HG03520 (cell line): ENCODE data around the gene RELN.

Source experiments
- ATAC-seq: cut with Tn5 transposase; IDR thresholded peaks from one replicate; pipeline ENCODE4 v1.9.1; 2021; ENCODE audit warnings: mild to moderate bottlenecking, moderate library complexity; ENCODE audit not compliant: unreplicated experiment

The RELN gene

GRCh38 chr7:103651593-103652377 lies 337.7 kb downstream of the RELN start:
- no peak for ATAC-seq

- ATAC-seq, result no peak
Measured at GRCh38 chr7:103649052-103649451, 340.4 kb downstream of the RELN start.

- ATAC-seq, result no peak
Measured at GRCh38 chr7:103648135-103648534, 341.3 kb downstream of the RELN start.

- ATAC-seq, result no peak
Measured at GRCh38 chr7:103644319-103644718, 345.1 kb downstream of the RELN start.

GRCh38 chr7:103640031-103640779 lies 349.3 kb downstream of the RELN start:
- ATAC-seq, result no peak

- ATAC-seq, result no peak
Measured at GRCh38 chr7:103637726-103638125, 351.7 kb downstream of the RELN start.

- no peak for ATAC-seq
Measured at GRCh38 chr7:103637094-103637493, 352.4 kb downstream of the RELN start.

- ATAC-seq, result no peak
Measured at GRCh38 chr7:103636153-103636552, 353.3 kb downstream of the RELN start.

- no peak for ATAC-seq
Measured at GRCh38 chr7:103632972-103633371, 356.5 kb downstream of the RELN start.

- no peak for ATAC-seq
Measured at GRCh38 chr7:103632005-103632639, 357.3 kb downstream of the RELN start.

- no peak for ATAC-seq
Measured at GRCh38 chr7:103630318-103630717, 359.1 kb downstream of the RELN start.

GRCh38 chr7:103628742-103629141 lies 360.7 kb downstream of the RELN start:
- no peak for ATAC-seq

- no peak for ATAC-seq
Measured at GRCh38 chr7:103626776-103627175, 362.7 kb downstream of the RELN start.

GRCh38 chr7:103622274-103622673 lies 367.2 kb downstream of the RELN start:
- no peak for ATAC-seq

- ATAC-seq, result no peak
Measured at GRCh38 chr7:103613655-103614642, 375.5 kb downstream of the RELN start.

- ATAC-seq, result no peak
Measured at GRCh38 chr7:103609778-103610177, 379.7 kb downstream of the RELN start.

GRCh38 chr7:103605640-103606039 lies 383.8 kb downstream of the RELN start:
- ATAC-seq, result no peak

GRCh38 chr7:103598326-103598905 lies 391.0 kb downstream of the RELN start:
- no peak for ATAC-seq

GRCh38 chr7:103597606-103598005 lies 391.9 kb downstream of the RELN start:
- ATAC-seq, result no peak

GRCh38 chr7:103594186-103594585 lies 395.3 kb downstream of the RELN start:
- no peak for ATAC-seq
